GM18861 (cell line): Measurements from ENCODE around the gene POLR3A.

Experiments
- ATAC-seq: cut with Tn5 transposase; IDR thresholded peaks from one replicate; pipeline ENCODE4 v1.9.1; 2021; ENCODE audit not compliant: unreplicated experiment

POLR3A gene

DNA sequence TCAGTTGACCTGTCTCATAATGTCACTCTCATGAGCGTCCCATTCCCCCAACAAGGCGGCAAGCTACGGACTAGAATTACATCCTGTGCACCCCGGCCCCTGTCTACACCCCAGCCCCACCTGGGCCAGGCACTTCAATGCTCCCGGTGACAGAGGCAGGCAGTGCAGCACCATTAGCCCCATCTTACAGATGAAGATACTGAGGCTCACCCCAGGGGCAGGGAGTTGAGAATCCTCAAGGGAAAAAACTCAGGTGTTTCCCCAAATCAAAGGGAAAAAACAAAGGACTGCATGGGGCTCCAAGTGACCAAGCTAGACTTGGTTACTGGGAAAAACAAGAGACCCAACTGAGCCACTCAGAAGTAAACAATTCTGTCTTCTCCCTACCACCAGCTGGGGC lies 107.3 kb downstream of the POLR3A start:
- ATAC-seq = no peak

DNA sequence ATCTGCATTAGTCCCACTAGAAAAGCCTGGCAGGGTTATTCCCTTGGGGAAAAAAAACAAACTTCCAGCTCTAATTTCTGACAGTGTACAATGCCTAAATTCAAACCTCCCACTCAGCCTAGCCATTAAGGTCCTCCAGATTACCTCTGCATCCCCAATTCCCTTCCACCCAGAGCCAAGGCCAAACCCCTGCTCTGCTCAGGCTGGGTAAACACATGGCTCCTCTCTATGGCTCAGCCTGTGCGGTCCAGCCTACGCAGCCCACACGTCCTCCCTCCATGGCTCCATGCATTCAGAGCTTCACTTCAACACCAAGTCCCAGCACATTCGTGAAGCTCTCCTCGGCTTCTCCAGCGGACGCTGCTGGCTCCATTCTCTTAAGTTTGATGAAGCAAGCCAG lies 107.9 kb downstream of the POLR3A start:
- no peak for ATAC-seq

DNA sequence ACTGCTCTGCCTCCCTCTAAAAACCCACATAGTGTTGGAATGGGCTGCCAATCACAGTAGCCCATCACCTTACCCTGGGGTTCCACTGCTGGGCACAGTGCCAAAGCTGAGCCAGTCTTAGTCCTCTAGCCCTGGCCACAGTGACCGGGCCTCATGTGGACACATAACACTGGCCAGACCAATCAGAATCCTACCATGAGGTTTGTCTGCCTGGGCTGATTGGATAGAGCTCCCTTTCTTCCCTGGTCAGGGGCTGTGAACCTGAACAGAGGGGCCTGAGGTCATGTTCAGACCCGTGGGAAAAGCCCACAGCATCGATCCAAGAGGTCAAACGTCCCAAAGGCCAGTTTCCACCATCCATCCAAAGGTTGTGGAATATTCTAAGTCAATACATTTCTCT lies 108.8 kb downstream of the POLR3A start:
- no peak for ATAC-seq

DNA sequence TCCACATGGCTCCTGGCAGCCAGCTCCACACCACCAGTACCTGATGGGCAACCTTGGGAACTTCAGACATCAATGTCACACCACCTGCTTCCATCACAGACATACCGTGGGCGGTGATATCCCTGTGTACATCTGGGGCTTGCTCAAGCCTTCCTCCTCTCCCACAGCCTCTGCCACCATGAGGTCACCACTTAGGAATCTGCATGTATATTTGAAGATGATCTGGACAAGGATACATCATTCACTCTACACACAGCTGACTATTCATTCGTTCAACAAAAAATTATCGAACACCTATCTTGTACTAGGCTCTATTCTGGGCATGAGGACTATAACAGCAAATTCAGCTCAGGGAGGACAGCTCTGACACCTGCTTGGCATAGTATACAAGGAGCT lies 109.6 kb downstream of the POLR3A start:
- ATAC-seq = no peak
